ENCODE data around the gene SVIL.
"Not testable (repeated sequence)": the region's sequence is repeated elsewhere in the genome, so short reads cannot be mapped to it uniquely, and the experiment has no call there.

SVIL gene

DNA sequence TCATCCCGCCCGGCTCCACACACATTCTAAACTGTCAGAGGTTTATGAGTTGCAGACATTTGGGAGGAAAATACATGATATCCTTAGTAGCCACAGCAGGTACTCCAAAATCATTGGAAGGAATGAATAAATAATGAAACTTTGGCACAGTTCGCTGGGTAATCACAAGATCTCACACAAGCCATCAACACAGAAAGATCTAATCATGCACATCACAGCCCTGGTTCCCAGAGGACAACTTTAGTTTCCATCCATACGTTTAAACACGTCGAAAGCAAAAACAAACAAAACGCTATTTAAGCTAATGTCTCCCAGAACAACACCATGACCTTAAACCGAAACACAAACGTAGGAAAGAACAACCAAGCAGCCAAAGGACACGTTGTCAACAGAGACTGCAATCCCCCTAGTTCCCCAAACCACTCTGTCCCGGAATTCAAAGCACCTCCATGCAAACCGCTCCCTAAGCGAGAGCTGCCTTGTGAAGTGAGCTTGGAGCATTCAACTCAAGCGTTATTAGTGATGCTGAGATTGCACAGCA is 12.3 kb downstream of the SVIL start:
- DNase-seq (ENCODE audit: low spot score): no peak

- peak; percentile 52 for DNase-seq (ENCODE audit: low spot score)
These were observed 13.6 kb downstream of the SVIL start for GRCh38 chr10:29621161-29621560.

- DNase-seq (ENCODE audit: low spot score): no peak
These were observed 14.6 kb downstream of the SVIL start for GRCh38 chr10:29620112-29620690.

- peak; percentile 40 for DNase-seq (ENCODE audit: low spot score)
These were observed 15.5 kb downstream of the SVIL start for GRCh38 chr10:29619241-29619669.

- peak; percentile 42 for DNase-seq (ENCODE audit: low spot score)
These were observed 16.2 kb downstream of the SVIL start for GRCh38 chr10:29618341-29619171.

DNA sequence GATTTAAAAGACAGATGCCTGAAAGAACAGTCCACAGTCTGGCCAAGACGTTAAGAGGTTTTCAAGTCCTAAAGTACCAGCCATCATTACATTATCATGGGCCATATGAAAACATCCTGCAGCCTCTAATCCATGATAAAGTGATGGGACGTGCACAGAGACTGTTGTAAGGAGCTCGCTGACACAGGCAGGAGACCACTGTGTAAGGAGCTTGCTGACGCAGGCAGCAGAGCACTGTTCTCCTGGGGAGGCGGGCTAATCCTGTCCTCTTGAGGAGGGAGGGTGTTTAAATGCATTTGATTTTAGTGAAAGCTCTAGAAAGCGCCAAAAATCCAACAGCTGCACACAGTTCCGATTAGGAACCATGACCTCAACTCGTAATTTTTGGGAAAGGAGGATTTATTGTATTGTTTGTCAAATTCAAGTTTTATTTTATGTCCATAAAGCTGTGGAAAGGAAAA is 16.9 kb downstream of the SVIL start:
- DNase-seq (ENCODE audit: low spot score): no peak

DNA sequence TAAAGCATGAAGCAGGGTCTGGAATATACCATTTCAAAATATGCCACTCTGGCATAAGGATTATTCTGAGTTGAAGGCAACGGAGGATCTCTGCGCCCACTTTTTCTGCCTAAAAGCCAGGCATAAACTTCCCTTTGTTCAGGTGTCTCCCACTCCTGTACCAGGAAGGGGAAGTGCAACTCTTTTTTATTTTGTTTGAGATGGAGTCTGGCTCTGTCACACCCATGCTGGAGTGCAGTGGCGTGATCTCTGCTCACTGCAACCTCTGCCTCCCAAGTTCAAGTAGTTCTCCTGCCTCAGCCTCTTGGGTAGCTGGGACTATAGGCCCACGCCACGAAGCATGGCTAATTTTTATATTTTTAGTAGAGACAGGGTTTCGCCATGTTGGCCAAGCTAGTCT is 18.2 kb downstream of the SVIL start:
- no peak for DNase-seq (ENCODE audit: low spot score)

- no peak for DNase-seq (ENCODE audit: low spot score)
These were observed 19.6 kb downstream of the SVIL start for GRCh38 chr10:29615195-29615594.

DNA sequence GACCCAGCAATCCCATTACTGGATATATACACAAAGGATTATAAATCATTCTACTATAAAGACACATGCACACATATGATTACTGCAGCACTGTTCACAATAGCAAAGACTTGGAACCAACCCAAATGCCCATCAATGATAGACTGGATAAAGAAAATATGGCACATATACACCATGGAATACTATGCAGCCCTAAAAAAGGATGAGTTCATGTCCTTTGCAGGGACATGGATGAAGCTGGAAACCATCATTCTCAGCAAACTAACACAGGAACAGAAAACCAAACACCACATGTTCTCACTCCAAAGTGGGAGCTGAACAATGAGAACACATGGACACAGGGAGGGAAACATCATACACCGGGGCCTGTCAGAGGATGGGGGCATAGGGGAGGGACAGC is 20.5 kb downstream of the SVIL start:
- DNase-seq (ENCODE audit: low spot score): not testable (repeated sequence)

- no peak for DNase-seq (ENCODE audit: low spot score)
These were observed 21.0 kb downstream of the SVIL start for GRCh38 chr10:29613791-29614190.

DNA sequence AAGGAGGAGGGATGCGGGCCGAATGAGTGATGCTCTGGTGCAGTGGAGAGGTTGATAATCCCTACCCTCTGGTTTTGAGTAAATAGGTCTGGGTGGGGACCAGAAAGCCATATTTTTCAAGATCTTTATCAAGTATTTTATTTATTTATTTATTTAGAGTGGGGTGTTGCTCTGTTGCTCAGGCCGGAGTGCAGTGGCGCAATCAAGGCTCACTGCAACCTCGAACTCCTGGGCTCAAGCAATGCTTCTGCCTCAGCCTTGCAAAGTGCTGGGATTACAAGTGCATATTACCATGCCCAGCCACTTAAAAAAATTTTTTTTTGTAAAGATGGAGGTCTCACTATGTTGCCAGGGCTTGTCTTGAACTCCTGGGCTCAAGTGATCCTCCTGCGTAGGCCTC is 21.6 kb downstream of the SVIL start:
- no peak for DNase-seq (ENCODE audit: low spot score)

DNA sequence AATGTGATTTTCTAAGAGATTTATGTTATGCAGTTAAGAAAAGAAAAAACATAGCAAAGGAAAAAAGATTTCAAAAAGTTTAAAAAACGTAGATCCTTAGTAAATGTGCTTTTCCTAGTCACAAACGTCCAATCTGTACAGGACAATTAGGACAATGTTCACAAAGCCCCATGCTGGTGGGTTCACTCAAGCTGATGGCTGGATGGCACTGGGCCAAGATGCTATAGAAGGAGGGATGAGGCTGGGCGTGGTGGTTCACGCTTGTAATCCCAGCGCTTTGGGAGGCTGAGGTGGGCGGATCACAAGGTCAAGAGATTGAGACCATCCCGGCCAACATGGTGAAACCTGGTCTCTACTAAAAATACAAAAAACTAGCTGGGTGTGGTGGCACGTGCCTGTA is 22.1 kb downstream of the SVIL start:
- no peak for DNase-seq (ENCODE audit: low spot score)

DNA sequence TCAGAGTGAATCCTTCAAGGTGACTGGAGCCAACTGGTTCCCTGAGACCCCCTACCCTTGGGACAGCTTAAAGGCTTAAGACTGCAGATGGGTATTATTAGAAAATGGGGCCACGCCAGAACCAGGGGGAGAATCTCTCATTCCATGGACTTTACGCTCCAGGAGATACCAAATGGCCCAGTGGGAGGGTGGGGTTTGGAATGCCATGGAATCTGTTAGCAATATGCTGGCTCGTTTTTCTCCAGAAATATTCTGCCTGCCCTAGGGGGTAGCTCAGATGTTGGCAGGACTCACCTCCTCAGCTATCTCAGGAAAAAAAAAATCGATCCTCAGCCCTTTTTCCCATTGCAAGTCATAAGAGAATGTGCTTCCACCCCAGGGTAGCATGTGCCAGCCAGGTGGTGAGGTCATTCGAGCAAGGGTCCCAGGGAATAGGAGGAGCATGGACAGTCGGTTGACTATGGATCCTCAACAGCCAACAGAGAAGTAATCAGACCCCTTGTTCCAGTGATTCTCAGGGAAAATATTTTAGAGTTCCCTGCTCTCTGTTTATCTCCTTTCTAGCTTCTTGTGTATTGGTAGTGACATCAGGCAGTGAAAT is 22.9 kb downstream of the SVIL start:
- DNase-seq (ENCODE audit: low spot score): no peak

DNA sequence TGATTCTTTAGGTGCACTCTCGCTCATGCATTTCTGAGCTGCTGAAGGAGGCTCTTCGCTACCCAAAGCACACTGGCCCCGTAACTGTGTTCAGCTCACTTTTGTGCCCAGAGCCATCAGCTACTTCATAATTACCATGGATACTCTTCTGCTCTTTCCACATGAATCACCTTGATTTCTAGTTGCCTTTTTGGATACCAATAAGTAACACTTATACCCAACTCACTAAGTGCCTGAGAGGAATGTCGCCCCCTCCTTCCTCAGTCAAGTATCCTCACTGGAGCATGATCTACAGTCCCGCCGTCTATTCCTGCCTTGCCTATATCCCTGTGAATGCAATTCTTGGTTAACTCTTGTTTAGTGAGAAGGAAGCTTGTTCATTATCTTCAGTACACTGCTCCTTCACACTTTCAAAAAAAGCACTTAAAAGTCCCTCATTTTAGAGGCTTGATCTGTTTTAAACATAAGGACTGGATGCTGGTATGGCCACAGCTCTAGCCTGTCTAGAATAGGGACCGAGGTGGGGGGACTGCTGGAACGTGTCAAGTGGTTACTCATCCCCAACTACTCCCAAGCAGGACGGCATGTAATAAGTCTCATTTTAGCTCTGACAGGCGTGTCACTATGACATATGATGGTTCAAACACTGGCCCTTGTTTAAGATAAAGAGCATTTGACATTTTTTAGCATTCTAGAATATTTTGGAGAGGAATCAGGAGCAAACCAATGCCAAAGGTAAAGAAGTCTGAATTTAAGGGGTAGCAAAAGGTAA is 23.7 kb downstream of the SVIL start:
- no peak for DNase-seq (ENCODE audit: low spot score)

DNA sequence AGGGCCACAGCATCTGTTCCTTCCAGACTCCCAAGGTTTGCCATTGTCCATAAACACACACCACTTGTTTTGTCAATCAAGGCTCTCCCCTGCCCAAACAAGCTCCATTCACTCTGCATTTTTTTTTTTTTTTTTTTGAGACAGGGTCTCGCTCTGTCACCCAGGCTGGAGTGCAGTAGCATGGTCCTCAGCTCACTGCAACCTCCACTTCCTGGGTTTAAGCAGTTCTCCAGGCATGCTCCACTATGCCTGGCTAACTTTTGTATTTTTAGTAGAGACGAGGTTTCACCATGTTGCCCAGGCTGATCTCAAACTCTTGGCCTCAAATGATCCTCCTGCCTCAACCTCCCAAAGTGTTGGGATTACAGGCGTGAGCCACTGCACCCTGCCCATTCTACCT is 24.4 kb downstream of the SVIL start:
- DNase-seq (ENCODE audit: low spot score): not testable (repeated sequence)

DNA sequence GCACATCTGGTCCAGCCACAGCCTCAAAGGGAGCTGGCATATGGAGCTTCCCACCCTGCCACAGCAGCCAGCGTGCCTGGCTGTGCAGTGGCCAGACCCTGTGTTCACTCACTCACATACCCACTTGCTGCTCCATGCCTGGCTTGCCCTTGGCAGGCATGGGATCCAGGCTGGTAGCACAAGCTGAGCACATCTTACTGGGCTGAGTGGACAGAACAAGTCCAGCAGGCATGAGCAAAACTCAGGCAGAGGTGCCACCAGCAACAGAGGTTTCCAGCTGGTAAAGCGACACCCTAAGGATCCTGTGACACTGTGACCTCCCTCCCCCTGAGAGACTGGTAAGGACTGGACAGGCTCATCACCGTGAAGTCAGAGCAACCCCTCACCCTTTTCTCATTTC is 25.1 kb downstream of the SVIL start:
- DNase-seq (ENCODE audit: low spot score): no peak

DNA sequence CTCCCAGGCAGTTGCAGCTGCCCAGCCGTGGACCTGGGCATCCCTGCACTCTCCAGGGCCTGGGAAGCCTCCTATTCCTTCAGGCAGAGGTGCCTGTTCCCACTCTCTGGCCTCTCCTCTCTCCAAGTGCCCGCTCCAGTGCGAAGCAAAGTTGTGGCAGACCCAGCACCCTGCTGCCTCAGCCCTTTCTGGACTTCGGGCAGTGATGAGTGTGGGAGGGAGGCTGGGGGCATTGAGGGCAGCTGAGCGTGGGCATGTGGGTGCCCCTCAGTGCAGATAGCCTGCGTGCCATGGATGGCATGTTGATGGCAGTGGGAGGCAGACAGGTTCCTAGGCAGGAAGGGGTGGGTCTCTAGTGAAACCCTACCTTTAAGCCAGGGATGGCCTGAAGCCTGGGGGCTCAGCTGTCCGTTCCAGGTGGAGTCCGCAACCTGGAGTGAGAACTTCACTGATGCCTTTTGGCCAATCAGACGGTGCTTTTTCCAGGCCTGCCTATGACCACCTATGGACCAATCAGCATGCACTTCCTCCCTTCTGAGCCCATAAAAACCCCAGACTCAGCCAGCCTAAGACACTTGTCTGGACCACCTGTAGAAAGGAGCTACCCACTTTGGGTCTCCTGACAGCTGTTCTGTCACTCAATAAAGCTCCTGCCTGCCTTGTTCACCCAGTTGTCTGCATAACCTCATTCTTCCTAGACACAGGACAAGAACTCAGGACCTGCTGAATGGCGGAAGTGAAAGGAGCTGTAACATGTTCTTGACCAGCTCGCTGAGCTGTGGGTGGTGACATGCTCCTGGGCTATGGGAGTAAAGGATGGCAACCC is 26.1 kb downstream of the SVIL start:
- DNase-seq (ENCODE audit: low spot score): no peak

- DNase-seq (ENCODE audit: low spot score): no peak
These were observed 26.7 kb downstream of the SVIL start for GRCh38 chr10:29608062-29608461.

DNA sequence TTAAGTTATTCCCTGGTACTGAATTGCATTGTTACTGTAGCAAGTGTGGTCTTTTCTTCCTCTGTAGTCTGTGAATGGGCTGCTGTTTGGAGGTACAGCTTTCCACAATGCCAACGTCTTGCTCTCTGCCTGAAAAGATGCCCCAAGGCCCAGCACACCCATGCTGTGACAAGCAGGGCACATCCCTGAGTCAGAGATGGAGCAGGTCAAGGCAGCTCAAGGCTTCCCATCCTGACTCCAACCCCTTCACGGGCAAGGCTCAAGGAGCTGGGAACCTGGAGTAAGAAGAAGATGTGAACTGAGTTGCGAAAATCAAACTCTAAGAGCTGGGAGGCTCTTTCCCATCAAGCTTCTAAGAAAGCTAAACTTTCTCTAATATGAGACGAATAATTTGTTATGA is 27.2 kb downstream of the SVIL start:
- DNase-seq (ENCODE audit: low spot score): no peak

DNA sequence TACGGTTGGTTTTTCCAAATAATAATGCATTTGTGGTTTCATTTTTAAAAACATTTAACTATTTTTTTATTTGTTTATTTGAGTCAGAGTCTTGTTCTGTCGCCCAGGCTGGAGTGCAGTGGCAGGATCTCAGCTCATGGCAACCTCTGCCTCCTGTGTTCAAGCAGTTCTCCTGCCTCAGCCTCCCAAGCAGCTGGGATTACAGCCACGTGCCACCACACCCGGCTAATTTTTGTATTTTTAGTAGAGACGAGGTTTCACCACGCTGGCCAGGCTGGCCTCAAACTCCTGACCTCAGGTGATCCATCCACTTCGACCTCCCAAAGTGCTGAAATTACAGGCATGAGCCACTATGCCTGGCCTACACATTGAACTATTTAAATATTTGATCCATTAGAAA is 28.1 kb downstream of the SVIL start:
- not testable (repeated sequence) for DNase-seq (ENCODE audit: low spot score)

- no peak for DNase-seq (ENCODE audit: low spot score)
These were observed 30.4 kb downstream of the SVIL start for GRCh38 chr10:29604291-29604825.

Data from HuH-7 (cell line).